Measurements from ENCODE around the gene HAPLN3. TPM values are rescaled to one million over a fixed set of nuclear protein-coding genes. Genes with fewer than 3 reads are reported as not detected.

Gene HAPLN3
- total and polyA plus RNA-seq, 2 donors (not counting 1 experiment from before 2014, with no cell fraction given): 7.5 to 16.3 TPM

DNA sequence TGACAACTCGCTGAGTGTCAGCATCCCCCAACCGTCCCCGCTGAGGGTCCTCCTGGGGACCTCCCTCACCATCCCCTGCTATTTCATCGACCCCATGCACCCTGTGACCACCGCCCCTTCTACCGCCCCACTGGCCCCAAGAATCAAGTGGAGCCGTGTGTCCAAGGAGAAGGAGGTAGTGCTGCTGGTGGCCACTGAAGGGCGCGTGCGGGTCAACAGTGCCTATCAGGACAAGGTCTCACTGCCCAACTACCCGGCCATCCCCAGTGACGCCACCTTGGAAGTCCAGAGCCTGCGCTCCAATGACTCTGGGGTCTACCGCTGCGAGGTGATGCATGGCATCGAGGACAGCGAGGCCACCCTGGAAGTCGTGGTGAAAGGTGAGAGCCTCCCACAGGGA is 56.7 kb downstream of the HAPLN3 start:
- H3K79me2 ChIP-seq (ENCODE audit: control insufficient read depth, insufficient read depth, low read length): no peaks in the 10 kb centered on the region
- H3K36me3 ChIP-seq (replicated peaks in 1 of 2; ENCODE audit: control extremely low read depth in 1 of 2, control insufficient read depth in 1 of 2, extremely low read depth in 1 of 2, insufficient read depth in 2 of 2, low read length in 1 of 2): no peaks in the 10 kb centered on the region
- H3K9me3 Mint-ChIP-seq (ENCODE audit: insufficient read depth): no peaks in the 10 kb centered on the region
- H3K27ac ChIP-seq (ENCODE audit: low read length in 2 of 2): no peak overlapping the region
- 90% methylated on average over 18 of the region's 18 CpGs for WGBS (ENCODE audit: insufficient coverage)
- ChIA-PET CTCF (no interaction called here), POLR2A (no interaction called here)
- H3K9ac ChIP-seq (ENCODE audit: low read length): no peak overlapping the region
- no peaks in the 10 kb centered on the region for H3K4me1 Mint-ChIP-seq
- H3K4me3 ChIP-seq (ENCODE audit: control extremely low read depth in 1 of 5, extremely low read depth in 1 of 5, insufficient read depth in 1 of 5, low read depth in 2 of 5, low read length in 4 of 5): no peak overlapping the region
- H3K4me2 ChIP-seq (replicated peaks; ENCODE audit: low read depth, low read length, poor library complexity, severe bottlenecking): no peak overlapping the region
- no peaks in the 10 kb centered on the region for H4K20me1 ChIP-seq (ENCODE audit: control insufficient read depth, insufficient read depth, low read length, poor library complexity, severe bottlenecking)
- ATAC-seq (ENCODE audit: low read depth) (no peak), DNase-seq (no peak)
- H3K27me3 ChIP-seq (replicated peaks in 1 of 4; ENCODE audit: control extremely low read depth in 1 of 4, control insufficient read depth in 3 of 4, insufficient read depth in 4 of 4, low read length in 3 of 4): peaks cover 0 to 5% (median 0%) of the 10 kb centered on the region in 4 experiments
- TF ChIP-seq, protein P1, sequence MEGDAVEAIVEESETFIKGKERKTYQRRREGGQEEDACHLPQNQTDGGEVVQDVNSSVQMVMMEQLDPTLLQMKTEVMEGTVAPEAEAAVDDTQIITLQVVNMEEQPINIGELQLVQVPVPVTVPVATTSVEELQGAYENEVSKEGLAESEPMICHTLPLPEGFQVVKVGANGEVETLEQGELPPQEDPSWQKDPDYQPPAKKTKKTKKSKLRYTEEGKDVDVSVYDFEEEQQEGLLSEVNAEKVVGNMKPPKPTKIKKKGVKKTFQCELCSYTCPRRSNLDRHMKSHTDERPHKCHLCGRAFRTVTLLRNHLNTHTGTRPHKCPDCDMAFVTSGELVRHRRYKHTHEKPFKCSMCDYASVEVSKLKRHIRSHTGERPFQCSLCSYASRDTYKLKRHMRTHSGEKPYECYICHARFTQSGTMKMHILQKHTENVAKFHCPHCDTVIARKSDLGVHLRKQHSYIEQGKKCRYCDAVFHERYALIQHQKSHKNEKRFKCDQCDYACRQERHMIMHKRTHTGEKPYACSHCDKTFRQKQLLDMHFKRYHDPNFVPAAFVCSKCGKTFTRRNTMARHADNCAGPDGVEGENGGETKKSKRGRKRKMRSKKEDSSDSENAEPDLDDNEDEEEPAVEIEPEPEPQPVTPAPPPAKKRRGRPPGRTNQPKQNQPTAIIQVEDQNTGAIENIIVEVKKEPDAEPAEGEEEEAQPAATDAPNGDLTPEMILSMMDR (IDR thresholded peaks at IDR 0.05): no peak
- TF ChIP-seq EZH2 (IDR thresholded peaks at IDR 0.05; ENCODE audit: borderline replicate concordance, insufficient read depth, low read depth, low read length, poor library complexity, severe bottlenecking): no peak
- peaks cover 0 to 3% of the 10 kb centered on the region in 2 donors for H3K4me1 ChIP-seq (ENCODE audit: control insufficient read depth in 2 of 2, insufficient read depth in 2 of 2, low read length in 2 of 2)
- H2AFZ ChIP-seq (ENCODE audit: insufficient read depth, low read depth, low read length, poor library complexity, severe bottlenecking): no peak overlapping the region
- H3K27ac Mint-ChIP-seq: no peak overlapping the region
- H3K4me3 Mint-ChIP-seq: no peak overlapping the region
- intact Hi-C loops (cut with micrococcal nuclease): no loop called here
- H3K27me3 Mint-ChIP-seq: peaks cover 6% of the 10 kb centered on the region
- no peaks in the 10 kb centered on the region for H3K9me3 ChIP-seq (ENCODE audit: control extremely low read depth in 1 of 3, control insufficient read depth in 2 of 3, insufficient read depth in 1 of 3, low read length in 2 of 3)

DNA sequence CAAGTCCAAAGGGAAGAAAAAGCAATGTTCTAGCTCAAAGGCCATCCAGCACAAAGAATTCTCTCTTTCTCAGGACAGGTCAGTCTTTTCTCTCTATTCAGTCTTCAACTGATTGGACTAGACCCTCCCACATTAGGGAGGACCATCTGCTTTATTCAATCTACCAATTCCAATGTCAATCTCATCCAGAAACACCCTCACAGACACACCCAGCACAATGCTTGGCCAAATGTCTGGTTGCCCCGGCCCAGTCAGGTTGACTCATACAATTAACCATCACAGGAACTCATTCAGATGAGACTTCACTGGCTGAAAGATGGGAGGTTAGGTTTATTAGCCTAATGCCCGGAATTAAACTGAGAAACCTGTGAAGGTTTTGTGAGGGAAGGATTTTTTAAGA is 59.7 kb downstream of the HAPLN3 start:
- intact Hi-C loops (cut with micrococcal nuclease): no loop called here
- H2AFZ ChIP-seq (ENCODE audit: insufficient read depth, low read depth, low read length, poor library complexity, severe bottlenecking): no peak overlapping the region
- no CpG with 5 or more reads among the region's 2 CpGs for WGBS (ENCODE audit: insufficient coverage)
- ChIA-PET CTCF (interaction anchor here (1.2 to 3.4 kb wide), 2 partner anchors 211 to 218 kb away, joined by 5 to 43 read pairs; no protein-coding TSS in a partner anchor), POLR2A (no interaction called here)
- no peak for DNase-seq
- peaks cover 0 to 5% (median 0%) of the 10 kb centered on the region in 4 experiments for H3K27me3 ChIP-seq (replicated peaks in 1 of 4; ENCODE audit: control extremely low read depth in 1 of 4, control insufficient read depth in 3 of 4, insufficient read depth in 4 of 4, low read length in 3 of 4)
- no peak overlapping the region for H3K4me2 ChIP-seq (replicated peaks; ENCODE audit: low read depth, low read length, poor library complexity, severe bottlenecking)
- H3K4me1 ChIP-seq (ENCODE audit: control insufficient read depth in 2 of 2, insufficient read depth in 2 of 2, low read length in 2 of 2): peaks cover 0 to 3% of the 10 kb centered on the region in 2 donors
- no peak overlapping the region for H3K4me3 Mint-ChIP-seq
- H3K27me3 Mint-ChIP-seq: peaks cover 6% of the 10 kb centered on the region
- no peak overlapping the region for H3K4me3 ChIP-seq (ENCODE audit: control extremely low read depth in 1 of 5, extremely low read depth in 1 of 5, insufficient read depth in 1 of 5, low read depth in 2 of 5, low read length in 4 of 5)
- TF ChIP-seq EZH2 (IDR thresholded peaks at IDR 0.05; ENCODE audit: borderline replicate concordance, insufficient read depth, low read depth, low read length, poor library complexity, severe bottlenecking): no peak
- TF ChIP-seq, protein P1 (IDR thresholded peaks at IDR 0.05): no peak
- no peaks in the 10 kb centered on the region for H3K9me3 ChIP-seq (ENCODE audit: control extremely low read depth in 1 of 3, control insufficient read depth in 2 of 3, insufficient read depth in 1 of 3, low read length in 2 of 3)
- no peaks in the 10 kb centered on the region for H3K36me3 ChIP-seq (replicated peaks in 1 of 2; ENCODE audit: control extremely low read depth in 1 of 2, control insufficient read depth in 1 of 2, extremely low read depth in 1 of 2, insufficient read depth in 2 of 2, low read length in 1 of 2)
- no peaks in the 10 kb centered on the region for H3K4me1 Mint-ChIP-seq
- H4K20me1 ChIP-seq (ENCODE audit: control insufficient read depth, insufficient read depth, low read length, poor library complexity, severe bottlenecking): no peaks in the 10 kb centered on the region
- no peaks in the 10 kb centered on the region for H3K9me3 Mint-ChIP-seq (ENCODE audit: insufficient read depth)
- H3K9ac ChIP-seq (ENCODE audit: low read length): no peak overlapping the region
- no peak overlapping the region for H3K27ac ChIP-seq (ENCODE audit: low read length in 2 of 2)
- no peak overlapping the region for H3K27ac Mint-ChIP-seq
- no peak for ATAC-seq (ENCODE audit: low read depth)
- no peaks in the 10 kb centered on the region for H3K79me2 ChIP-seq (ENCODE audit: control insufficient read depth, insufficient read depth, low read length)

Data from B cell (primary cell).